Measurements from ENCODE around the gene FKBP14.

GRCh38 chr7:29965030-29965429, 61.5 kb downstream of the FKBP14 start:
- TF ChIP-seq CTCF (IDR thresholded peaks at IDR 0.05) (no peak), POLR2A (IDR thresholded peaks at IDR 0.05) (no peak)

All from adrenal gland (tissue), 5 donors.